ENCODE results near the gene SFPQ. TPM values are rescaled to one million over a fixed set of nuclear protein-coding genes. Genes with fewer than 3 reads are reported as not detected.

The SFPQ gene
- total and polyA plus RNA-seq, 12 donors: 67.6 to 762 (median 181) TPM

GRCh38 chr1:35136780-35137179, 56.2 kb downstream of the SFPQ start:
- TF ChIP-seq POLR2A (IDR thresholded peaks at IDR 0.05) (no peak), CTCF (IDR thresholded peaks at IDR 0.05) (no peak)
- 89 to 96% (median 91%) methylated on average over 3 of the region's 3 CpGs for WGBS, 4 donors
- Histone ChIP-seq H3K27me3 (no peaks in the 10 kb centered on the region), H3K36me3 (replicated peaks in 1 of 2) (no peaks in the 10 kb centered on the region), H3K27ac (no peak overlapping the region), H3K4me1 (replicated peaks in 1 of 2) (peaks cover 0 to 3% of the 10 kb centered on the region in 2 donors), H3K9me3 (replicated peaks in 1 of 3) (no peaks in the 10 kb centered on the region), H3K4me3 (no peak overlapping the region)
- intact Hi-C loops (cut with DNase I): no loop called here
- DNase-seq: no peak

Small RNAs within 50 kb of the gene (small RNA-seq; reads per million reads assigned to genes)
- 0 reads per million in 2 donors for gene RF00019

Other genes starting within 250 kb of the SFPQ start
- gene TMEM35B, start 207.8 kb downstream of the SFPQ start, total RNA-seq: 10 to 100 TPM; 19.8 to 88.9 (median 48.9) TPM
- gene TMEM35B, start 207.8 kb downstream of the SFPQ start, polyA plus RNA-seq: 10 to 100 TPM; 17.1 to 51.2 (median 37.5) TPM
- gene ZMYM6, start 161.2 kb downstream of the SFPQ start, total RNA-seq: 10 to 100 TPM in 8 of 9 donors, 1 to 10 TPM in 1; 9.6 to 33.4 (median 23.5) TPM
- 10 to 100 TPM; 15.7 to 28.0 (median 21.6) TPM for gene ZMYM6, start 161.2 kb downstream of the SFPQ start, polyA plus RNA-seq
- gene ZMYM1, start 113.8 kb downstream of the SFPQ start, total RNA-seq: 10 to 100 TPM in 7 of 9 donors, 1 to 10 TPM in 2; 7.8 to 22.0 (median 13.3) TPM
- gene ZMYM1, start 113.8 kb downstream of the SFPQ start, polyA plus RNA-seq: 1 to 10 TPM; 3.7 to 8.9 (median 8.0) TPM
- 10 to 100 TPM; 18.7 to 59.2 (median 43.1) TPM for gene ZMYM4, start 75.6 kb upstream of the SFPQ start, total RNA-seq
- gene ZMYM4, start 75.6 kb upstream of the SFPQ start, polyA plus RNA-seq: 10 to 100 TPM; 14.7 to 33.9 (median 28.7) TPM